H1 (cell line): ENCODE measurements around the gene AK5. TPM values are rescaled to one million over a fixed set of nuclear protein-coding genes. Genes with fewer than 3 reads are reported as not detected.

Experiments used
- ASH2L ChIP-seq: fragments of 200-600, 300-600 bp; sonication (generic); IDR thresholded peaks from one replicate; pipeline ENCODE4 v1.7.1; 2017; ENCODE audit warnings: low read length
- CEBPB ChIP-seq: IDR thresholded peaks from 2 replicates; pipeline ENCODE4 v1.6.1; 2012; ENCODE audit warnings: low read depth, low read length
- KDM5A ChIP-seq: fragments of 200-600 bp; IDR thresholded peaks from 2 replicates; pipeline ENCODE4 v1.7.1; 2012; ENCODE audit warnings: mild to moderate bottlenecking, low read length, inconsistent platforms, mixed read lengths
- polyA plus RNA-seq, 7 experiments: library from polyadenylated mRNA; depleted of rRNA in 3 of 7; stranded (reverse) in 5 of 7; unstranded in 2 of 7; fragments of >200 nt in 5 of 7; fragments of 200-250 nt in 2 of 7; gene quantifications; 1 replicate in 5 of 7; 2 replicates in 1 of 7; 4 replicates in 1 of 7; pipeline versions ENCODE4 v1.2.1 to v1.2.3, GENCODE V29; 2011 to 2013; ENCODE audit warnings: missing spikeins in 2 of 7, mixed read lengths in 2 of 7
- total RNA-seq: library from RNA; stranded (reverse); fragmentation: NEBNext Ultra II Directional; extraction: Animal tissue kit (Norgen Biotek cat#: 25700); gene quantifications from 2 replicates; pipeline ENCODE4 v1.2.1, GENCODE V29; 2021
- TF ChIP-seq, protein P1 (sequence below): IDR thresholded peaks from 2 replicates; pipeline ENCODE4 v1.6.1; 2011; ENCODE audit warnings: low read length, improper control_type of control experiment

The AK5 gene
- total and polyA plus RNA-seq, 2 of the 8 experiments (the other 6 are each of a cell fraction or from before 2014, with no cell fraction given), result 2.0 to 7.1 TPM

DNA sequence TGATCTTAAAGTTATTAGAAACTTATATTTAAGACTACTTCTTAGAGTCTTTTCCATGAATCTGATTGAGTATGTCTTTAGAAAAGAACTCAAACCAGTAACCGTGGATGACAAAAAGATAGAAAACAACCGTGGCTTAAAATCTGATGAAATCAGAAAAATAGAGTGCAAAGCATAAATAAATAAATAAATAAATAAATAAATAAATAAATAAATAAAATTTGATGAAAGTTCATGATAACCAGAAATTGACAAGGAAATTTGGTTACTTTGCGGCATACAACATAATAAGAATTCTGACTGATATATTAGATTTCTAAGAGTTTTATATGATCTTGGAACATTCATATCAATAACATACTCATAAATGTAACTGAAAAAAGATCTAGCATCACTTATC lies 152.1 kb downstream of the AK5 start (continued):
- TF ChIP-seq, protein P1, sequence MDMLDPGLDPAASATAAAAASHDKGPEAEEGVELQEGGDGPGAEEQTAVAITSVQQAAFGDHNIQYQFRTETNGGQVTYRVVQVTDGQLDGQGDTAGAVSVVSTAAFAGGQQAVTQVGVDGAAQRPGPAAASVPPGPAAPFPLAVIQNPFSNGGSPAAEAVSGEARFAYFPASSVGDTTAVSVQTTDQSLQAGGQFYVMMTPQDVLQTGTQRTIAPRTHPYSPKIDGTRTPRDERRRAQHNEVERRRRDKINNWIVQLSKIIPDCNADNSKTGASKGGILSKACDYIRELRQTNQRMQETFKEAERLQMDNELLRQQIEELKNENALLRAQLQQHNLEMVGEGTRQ, result no peak
- TF ChIP-seq CEBPB, result no peak
- TF ChIP-seq KDM5A, result no peak
- no peak for TF ChIP-seq ASH2L
